H9 (cell line): ENCODE measurements around the gene MACROD1. TPM values are rescaled to one million over a fixed set of nuclear protein-coding genes. Genes with fewer than 3 reads are reported as not detected.

ENCODE experiments used
- DNase-seq: peaks from one replicate; pipeline ENCODE4 v3.0.0-alpha.2; 2017
- H2AFZ ChIP-seq: one replicate; pipeline ENCODE4 v1.6.1; 2013; ENCODE audit warnings: mild to moderate bottlenecking, low read length, control low read depth, moderate library complexity
- H2AK5ac ChIP-seq: 2 replicates; pipeline ENCODE4 v1.6.1; 2013; ENCODE audit warnings: low read length, control low read depth, mixed read lengths; ENCODE audit not compliant: insufficient read length
- H2BK120ac ChIP-seq: one replicate; pipeline ENCODE4 v1.6.1; 2013; ENCODE audit warnings: low read depth, mild to moderate bottlenecking, low read length, control low read depth, inconsistent platforms; ENCODE audit not compliant: poor library complexity, severe bottlenecking
- H2BK12ac ChIP-seq: 2 replicates; pipeline ENCODE4 v1.6.1; 2013; ENCODE audit warnings: low read length, control low read depth, mixed read lengths, low read depth; ENCODE audit not compliant: insufficient read length
- H2BK15ac ChIP-seq: 2 replicates; pipeline ENCODE4 v1.6.1; 2013; ENCODE audit warnings: low read depth, low read length, control low read depth
- H2BK20ac ChIP-seq: one replicate; pipeline ENCODE4 v1.6.1; 2013; ENCODE audit warnings: low read depth, mild to moderate bottlenecking, low read length, control low read depth, inconsistent platforms; ENCODE audit not compliant: poor library complexity, severe bottlenecking
- H2BK5ac ChIP-seq: 2 replicates; pipeline ENCODE4 v1.6.1; 2013; ENCODE audit warnings: low read length, control low read depth, mixed read lengths; ENCODE audit not compliant: insufficient read length
- H3K14ac ChIP-seq: 2 replicates; pipeline ENCODE4 v1.6.1; 2013; ENCODE audit warnings: low read length, control low read depth; ENCODE audit not compliant: insufficient read depth
- H3K18ac ChIP-seq: 2 replicates; pipeline ENCODE4 v1.6.1; 2013; ENCODE audit warnings: low read depth, mild to moderate bottlenecking, mixed read lengths, low read length, control low read depth; ENCODE audit not compliant: insufficient read length
- H3K23ac ChIP-seq: 2 replicates; pipeline ENCODE4 v1.6.1; 2013; ENCODE audit warnings: low read length, control low read depth, mixed read lengths, low read depth; ENCODE audit not compliant: insufficient read length
- H3K23me2 ChIP-seq: 2 replicates; pipeline ENCODE4 v1.6.1; 2013; ENCODE audit warnings: low read depth, mild to moderate bottlenecking, mixed read lengths, low read length, control low read depth; ENCODE audit not compliant: insufficient read length, poor library complexity, severe bottlenecking
- H3K27ac ChIP-seq: 2 replicates; pipeline ENCODE4 v1.5.1; 2013; ENCODE audit warnings: low read length, control low read depth, mixed read lengths, low read depth; ENCODE audit not compliant: insufficient read length
- H3K27me3 ChIP-seq: 2 replicates; pipeline ENCODE4 v1.6.1; 2013; ENCODE audit warnings: low read length, control low read depth, inconsistent platforms; ENCODE audit not compliant: insufficient read depth
- H3K4ac ChIP-seq: 2 replicates; pipeline ENCODE4 v1.6.1; 2013; ENCODE audit warnings: low read depth, mild to moderate bottlenecking, control low read depth, inconsistent platforms, low read length, moderate library complexity
- H3K4me1 ChIP-seq: 2 replicates; pipeline ENCODE4 v1.6.1; 2013; ENCODE audit warnings: low read length, control low read depth, inconsistent platforms; ENCODE audit not compliant: insufficient read depth
- H3K4me2 ChIP-seq: 2 replicates; pipeline ENCODE4 v1.6.1; 2013; ENCODE audit warnings: low read length, control low read depth, mixed read lengths; ENCODE audit not compliant: insufficient read length, insufficient read depth
- H3K56ac ChIP-seq: 2 replicates; pipeline ENCODE4 v1.6.1; 2013; ENCODE audit warnings: low read depth, mild to moderate bottlenecking, mixed read lengths, low read length, control low read depth; ENCODE audit not compliant: insufficient read length
- H3K79me1 ChIP-seq: 2 replicates; pipeline ENCODE4 v1.6.1; 2013; ENCODE audit warnings: low read depth, mild to moderate bottlenecking, moderate library complexity, low read length, control low read depth, inconsistent platforms; ENCODE audit not compliant: insufficient read depth, poor library complexity, severe bottlenecking
- H3K79me2 ChIP-seq: 2 replicates; pipeline ENCODE4 v1.6.1; 2013; ENCODE audit warnings: low read length, control low read depth, inconsistent platforms; ENCODE audit not compliant: insufficient read depth
- H3K9ac ChIP-seq: 2 replicates; pipeline ENCODE4 v1.6.1; 2013; ENCODE audit warnings: low read length, control low read depth, mixed read lengths; ENCODE audit not compliant: insufficient read length; ENCODE audit errors: extremely low read depth
- H3K9me3 ChIP-seq: one replicate; pipeline ENCODE4 v1.6.1; 2013; ENCODE audit warnings: low read depth, low read length, inconsistent platforms; ENCODE audit not compliant: control insufficient read depth
- H3T11ph ChIP-seq: one replicate; pipeline ENCODE4 v1.6.1; 2013; ENCODE audit warnings: mild to moderate bottlenecking, low read length, control low read depth, inconsistent platforms
- H4K20me1 ChIP-seq: one replicate; pipeline ENCODE4 v1.6.1; 2013; ENCODE audit not compliant: control insufficient read depth, insufficient read length, insufficient read depth
- H4K5ac ChIP-seq: 2 replicates; pipeline ENCODE4 v1.6.1; 2013; ENCODE audit warnings: low read depth, mild to moderate bottlenecking, mixed read lengths, low read length, control low read depth; ENCODE audit not compliant: insufficient read length
- H4K8ac ChIP-seq: replicated peaks from 2 replicates; pipeline ENCODE4 v1.6.1; 2013; ENCODE audit warnings: low read length, control low read depth, mixed read lengths, low read depth; ENCODE audit not compliant: insufficient read length
- H4K91ac ChIP-seq: 2 replicates; pipeline ENCODE4 v1.6.1; 2013; ENCODE audit warnings: low read depth, mild to moderate bottlenecking, moderate library complexity, mixed read lengths, low read length, control low read depth; ENCODE audit not compliant: insufficient read length
- H3K27ac Mint-ChIP-seq, 3 experiments: 2 replicates in 2 of 3; 3 replicates in 1 of 3; pipeline ENCODE4 v1.8.0; 2020 to 2021; ENCODE audit warnings: mixed read lengths in 3 of 3, mild to moderate bottlenecking in 1 of 3, moderate library complexity in 1 of 3
- H3K27me3 Mint-ChIP-seq: 2 replicates; pipeline ENCODE4 v1.8.0; 2021; ENCODE audit warnings: low read depth, mild to moderate bottlenecking, moderate library complexity, mixed read lengths
- H3K36me3 Mint-ChIP-seq, 3 experiments: 2 replicates in 2 of 3; 3 replicates in 1 of 3; pipeline ENCODE4 v1.8.0; 2020 to 2021; ENCODE audit warnings: low read depth in 3 of 3, mixed read lengths in 3 of 3; ENCODE audit not compliant: insufficient read depth in 1 of 3
- H3K4me1 Mint-ChIP-seq, 2 experiments: 2 replicates each; pipeline ENCODE4 v1.8.0; 2020; ENCODE audit warnings: mixed read lengths in 2 of 2
- H3K4me3 Mint-ChIP-seq, 2 experiments: 2 replicates in 1 of 2; 3 replicates in 1 of 2; pipeline ENCODE4 v1.8.0; 2020 to 2021; ENCODE audit warnings: mild to moderate bottlenecking in 2 of 2, mixed read lengths in 2 of 2, moderate library complexity in 1 of 2
- H3K9me3 Mint-ChIP-seq, 2 experiments: 2 replicates in 1 of 2; 3 replicates in 1 of 2; pipeline ENCODE4 v1.8.0; 2020; ENCODE audit warnings: mild to moderate bottlenecking in 2 of 2, mixed read lengths in 2 of 2, moderate library complexity in 1 of 2
- WGBS: extraction: QIAGEN DNeasy Blood & Tissue Kit; methylation state at CpG from one replicate; pipeline ENCODE4 v1.1.7; 2013; ENCODE audit warnings: missing lambda C conversion rate, low lambda C conversion rate, mixed read lengths; ENCODE audit not compliant: insufficient read length; ENCODE audit errors: extremely low coverage; 5-methylcytosine and 5-hydroxymethylcytosine counted together
- total RNA-seq: library from RNA; stranded (reverse); gene quantifications from 2 replicates; pipeline ENCODE4 v1.2.1, GENCODE V29; 2021
- TF ChIP-seq, protein P1 (sequence below): fragments of 200-600 bp; sonication (generic); conservative IDR thresholded peaks from 3 replicates; pipeline ENCODE4 v1.8.0; 2021; ENCODE audit warnings: antibody characterized with exemption, mild to moderate bottlenecking

The MACROD1 gene
- total RNA-seq, 1 experiment from 2014 or later, result 21.2 TPM

DNA sequence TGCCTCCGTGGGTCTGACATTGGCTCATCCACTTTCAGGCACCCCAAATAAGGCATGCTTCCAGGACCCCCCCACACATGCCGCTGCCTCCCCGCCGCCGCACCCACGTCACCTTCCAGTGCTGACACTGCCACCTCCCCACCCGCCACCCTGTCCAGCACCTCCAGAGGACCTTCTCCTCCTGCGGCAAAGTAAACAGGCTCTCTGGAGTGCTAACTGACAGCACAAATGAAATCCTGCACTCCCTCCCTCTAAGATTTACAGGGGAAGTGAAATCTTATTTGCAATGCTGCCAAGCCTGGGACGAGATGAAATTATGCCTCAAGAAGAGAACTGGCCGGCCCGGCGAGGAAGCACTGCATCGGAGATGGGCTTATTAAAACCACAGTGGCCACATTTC is 35.3 kb downstream of the MACROD1 start:
- H3K23me2 ChIP-seq, result no peaks in the 10 kb centered on the region
- no peak overlapping the region for H3K14ac ChIP-seq
- H3K9ac ChIP-seq, result no peak overlapping the region
- TF ChIP-seq, protein P1, sequence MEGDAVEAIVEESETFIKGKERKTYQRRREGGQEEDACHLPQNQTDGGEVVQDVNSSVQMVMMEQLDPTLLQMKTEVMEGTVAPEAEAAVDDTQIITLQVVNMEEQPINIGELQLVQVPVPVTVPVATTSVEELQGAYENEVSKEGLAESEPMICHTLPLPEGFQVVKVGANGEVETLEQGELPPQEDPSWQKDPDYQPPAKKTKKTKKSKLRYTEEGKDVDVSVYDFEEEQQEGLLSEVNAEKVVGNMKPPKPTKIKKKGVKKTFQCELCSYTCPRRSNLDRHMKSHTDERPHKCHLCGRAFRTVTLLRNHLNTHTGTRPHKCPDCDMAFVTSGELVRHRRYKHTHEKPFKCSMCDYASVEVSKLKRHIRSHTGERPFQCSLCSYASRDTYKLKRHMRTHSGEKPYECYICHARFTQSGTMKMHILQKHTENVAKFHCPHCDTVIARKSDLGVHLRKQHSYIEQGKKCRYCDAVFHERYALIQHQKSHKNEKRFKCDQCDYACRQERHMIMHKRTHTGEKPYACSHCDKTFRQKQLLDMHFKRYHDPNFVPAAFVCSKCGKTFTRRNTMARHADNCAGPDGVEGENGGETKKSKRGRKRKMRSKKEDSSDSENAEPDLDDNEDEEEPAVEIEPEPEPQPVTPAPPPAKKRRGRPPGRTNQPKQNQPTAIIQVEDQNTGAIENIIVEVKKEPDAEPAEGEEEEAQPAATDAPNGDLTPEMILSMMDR, result no peak
- H3K4ac ChIP-seq, result no peak overlapping the region
- H3K18ac ChIP-seq, result no peak overlapping the region
- H2BK20ac ChIP-seq, result no peak overlapping the region
- no peaks in the 10 kb centered on the region for H3K9me3 Mint-ChIP-seq
- H3K36me3 Mint-ChIP-seq, result peaks cover 0 to 4% (median 0%) of the 10 kb centered on the region in 3 experiments; a peak in 2 of 7 replicates
- H2BK12ac ChIP-seq, result no peak overlapping the region
- no peak overlapping the region for H2AFZ ChIP-seq
- no CpG with 5 or more reads among the region's 13 CpGs for WGBS
- H3K79me2 ChIP-seq, result no peaks in the 10 kb centered on the region
- H2BK5ac ChIP-seq, result no peak overlapping the region
- H4K5ac ChIP-seq, result no peak overlapping the region
- H3K23ac ChIP-seq, result no peak overlapping the region
- DNase-seq, result no peak
- H3K9me3 ChIP-seq, result no peaks in the 10 kb centered on the region
- no peak overlapping the region for H3K4me2 ChIP-seq
- H4K8ac ChIP-seq, result no peak overlapping the region
- peaks cover 33% of the 10 kb centered on the region for H3K27me3 Mint-ChIP-seq
- peaks cover 33 to 60% of the 10 kb centered on the region in 2 experiments for H3K4me1 Mint-ChIP-seq
- H2BK15ac ChIP-seq, result no peak overlapping the region
- no peak overlapping the region for H4K91ac ChIP-seq
- H3K56ac ChIP-seq, result no peak overlapping the region
- no peaks in the 10 kb centered on the region; the same call in 1 of the 2 replicates for H3K27me3 ChIP-seq
- H3K79me1 ChIP-seq, result no peaks in the 10 kb centered on the region
- peaks cover 3% of the 10 kb centered on the region; the same call in 1 of the 2 replicates for H3K4me1 ChIP-seq
- peaks cover 3% of the 10 kb centered on the region for H4K20me1 ChIP-seq
- H3T11ph ChIP-seq, result no peak overlapping the region
- no peak overlapping the region for H3K27ac ChIP-seq
- H2AK5ac ChIP-seq, result no peak overlapping the region
- no peak overlapping the region for H3K4me3 Mint-ChIP-seq
- H2BK120ac ChIP-seq, result no peak overlapping the region
- H3K27ac Mint-ChIP-seq, result no peak overlapping the region
